Mesenteric fat pad (tissue), 1 donor: ENCODE measurements around the gene MAP3K9. TPM values are rescaled to one million over a fixed set of nuclear protein-coding genes. Genes with fewer than 3 reads are reported as not detected.

Source experiments
- DNase-seq: peaks from one replicate; pipeline ENCODE4 v3.0.0-alpha.2; 2020; ENCODE audit warnings: low spot score
- total RNA-seq: library from RNA; stranded (reverse); fragmentation: NEBNext Ultra II Directional; extraction: Animal tissue kit (Norgen Biotek cat#: 25700); gene quantifications from one replicate; pipeline ENCODE4 v1.2.1, GENCODE V29; 2021
- donor health status: DM: yes; HTN: yes; CAD: no.

The MAP3K9 gene
- total RNA-seq, 1 donor from 2014 or later = 0.26 TPM

- DNase-seq = no peak
Measured at GRCh38 chr14:70788898-70789297, 20.4 kb downstream of the MAP3K9 start.

- DNase-seq = no peak
Measured at GRCh38 chr14:70785556-70785955, 23.8 kb downstream of the MAP3K9 start.

GRCh38 chr14:70784886-70785285 is 24.4 kb downstream of the MAP3K9 start:
- no peak for DNase-seq

GRCh38 chr14:70782361-70782760 is 27.0 kb downstream of the MAP3K9 start:
- no peak for DNase-seq

GRCh38 chr14:70780396-70781075 is 28.8 kb downstream of the MAP3K9 start:
- no peak for DNase-seq

GRCh38 chr14:70779667-70780066 is 29.6 kb downstream of the MAP3K9 start:
- no peak for DNase-seq

GRCh38 chr14:70776197-70776596 is 33.1 kb downstream of the MAP3K9 start:
- no peak for DNase-seq

- no peak for DNase-seq
Measured at GRCh38 chr14:70773182-70773862, 36.0 kb downstream of the MAP3K9 start.

GRCh38 chr14:70771781-70772212 is 37.5 kb downstream of the MAP3K9 start:
- no peak for DNase-seq

- no peak for DNase-seq
Measured at GRCh38 chr14:70770490-70770889, 38.8 kb downstream of the MAP3K9 start.

- no peak for DNase-seq
Measured at GRCh38 chr14:70759398-70759797, 49.9 kb downstream of the MAP3K9 start.

- DNase-seq = no peak
Measured at GRCh38 chr14:70755655-70756054, 53.7 kb downstream of the MAP3K9 start.

GRCh38 chr14:70754991-70755390 is 54.3 kb downstream of the MAP3K9 start:
- DNase-seq = no peak

GRCh38 chr14:70753518-70753953 is 55.8 kb downstream of the MAP3K9 start:
- DNase-seq = no peak

- no peak for DNase-seq
Measured at GRCh38 chr14:70748422-70748821, 60.9 kb downstream of the MAP3K9 start.

- no peak for DNase-seq
Measured at GRCh38 chr14:70744641-70745040, 64.7 kb downstream of the MAP3K9 start.

- DNase-seq = no peak
Measured at GRCh38 chr14:70742316-70742715, 67.0 kb downstream of the MAP3K9 start.

GRCh38 chr14:70741482-70741881 is 67.8 kb downstream of the MAP3K9 start:
- DNase-seq = no peak

GRCh38 chr14:70735043-70735442 is 74.3 kb downstream of the MAP3K9 start:
- no peak for DNase-seq

GRCh38 chr14:70731447-70732239 is 77.7 kb downstream of the MAP3K9 start:
- no peak for DNase-seq

GRCh38 chr14:70730393-70730792 is 78.9 kb downstream of the MAP3K9 start:
- no peak for DNase-seq
